Measurements from ENCODE around the gene TAF13. TPM values are rescaled to one million over a fixed set of nuclear protein-coding genes. Genes with fewer than 3 reads are reported as not detected.

TAF13 gene
- total RNA-seq, 1 experiment from 2014 or later, result 21.9 TPM

- H3K4me3 Mint-ChIP-seq (ENCODE audit: unreplicated experiment), result no peak overlapping the region
- no peaks in the 10 kb centered on the region for H3K27me3 Mint-ChIP-seq (ENCODE audit: insufficient read depth, unreplicated experiment)
- H3K36me3 Mint-ChIP-seq (ENCODE audit: insufficient read depth, unreplicated experiment), result peaks cover 7% of the 10 kb centered on the region
- Histone ChIP-seq H3K4me3 (ENCODE audit: low read depth, low read length) (no peak overlapping the region), H3K9me3 (no peaks in the 10 kb centered on the region), H3K36me3 (ENCODE audit: control insufficient read depth, insufficient read depth, low read length) (no peaks in the 10 kb centered on the region), H3K27me3 (replicated peaks; ENCODE audit: control insufficient read depth, insufficient read depth, low read length) (no peaks in the 10 kb centered on the region), H3K4me1 (no peaks in the 10 kb centered on the region)
- ChIA-PET CTCF (interaction anchor here (1.0 kb wide), 1 partner anchor 39 kb away, joined by 3 read pairs; no protein-coding TSS in a partner anchor), POLR2A (no interaction called here)
- H3K27ac Mint-ChIP-seq (ENCODE audit: unreplicated experiment), result no peak overlapping the region
- H3K9me3 Mint-ChIP-seq (ENCODE audit: unreplicated experiment), result no peaks in the 10 kb centered on the region
- TF ChIP-seq, protein P1, sequence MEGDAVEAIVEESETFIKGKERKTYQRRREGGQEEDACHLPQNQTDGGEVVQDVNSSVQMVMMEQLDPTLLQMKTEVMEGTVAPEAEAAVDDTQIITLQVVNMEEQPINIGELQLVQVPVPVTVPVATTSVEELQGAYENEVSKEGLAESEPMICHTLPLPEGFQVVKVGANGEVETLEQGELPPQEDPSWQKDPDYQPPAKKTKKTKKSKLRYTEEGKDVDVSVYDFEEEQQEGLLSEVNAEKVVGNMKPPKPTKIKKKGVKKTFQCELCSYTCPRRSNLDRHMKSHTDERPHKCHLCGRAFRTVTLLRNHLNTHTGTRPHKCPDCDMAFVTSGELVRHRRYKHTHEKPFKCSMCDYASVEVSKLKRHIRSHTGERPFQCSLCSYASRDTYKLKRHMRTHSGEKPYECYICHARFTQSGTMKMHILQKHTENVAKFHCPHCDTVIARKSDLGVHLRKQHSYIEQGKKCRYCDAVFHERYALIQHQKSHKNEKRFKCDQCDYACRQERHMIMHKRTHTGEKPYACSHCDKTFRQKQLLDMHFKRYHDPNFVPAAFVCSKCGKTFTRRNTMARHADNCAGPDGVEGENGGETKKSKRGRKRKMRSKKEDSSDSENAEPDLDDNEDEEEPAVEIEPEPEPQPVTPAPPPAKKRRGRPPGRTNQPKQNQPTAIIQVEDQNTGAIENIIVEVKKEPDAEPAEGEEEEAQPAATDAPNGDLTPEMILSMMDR (IDR thresholded peaks at IDR 0.05; ENCODE audit: insufficient read depth in 1 of 2, low read depth in 1 of 2, low read length in 1 of 2, severe bottlenecking in 1 of 2, unreplicated experiment in 1 of 2), result no peak
- DNase-seq, result no peak
- BruUV-seq (replicated peaks), result no TSS peak
- intact Hi-C loops (cut with micrococcal nuclease; ENCODE audit: unreplicated experiment), result no loop called here
- no peaks in the 10 kb centered on the region for H3K4me1 Mint-ChIP-seq (ENCODE audit: low read depth, unreplicated experiment)
Measured at GRCh38 chr1:109061183-109061582, 14.6 kb downstream of the TAF13 start.

- H3K4me3 ChIP-seq (ENCODE audit: low read depth, low read length), result no peak overlapping the region
- H3K9me3 ChIP-seq, result no peaks in the 10 kb centered on the region
- no peaks in the 10 kb centered on the region for H3K27me3 Mint-ChIP-seq (ENCODE audit: insufficient read depth, unreplicated experiment)
- intact Hi-C loops (cut with micrococcal nuclease; ENCODE audit: unreplicated experiment), result no loop called here
- CTCF ChIA-PET, result interaction anchor here (1.0 kb wide), 1 partner anchor 39 kb away, joined by 3 read pairs; no protein-coding TSS in a partner anchor
- H3K4me3 Mint-ChIP-seq (ENCODE audit: unreplicated experiment), result no peak overlapping the region
- DNase-seq, result no peak
- H3K9me3 Mint-ChIP-seq (ENCODE audit: unreplicated experiment), result no peaks in the 10 kb centered on the region
- H3K4me1 Mint-ChIP-seq (ENCODE audit: low read depth, unreplicated experiment), result no peaks in the 10 kb centered on the region
- H3K4me1 ChIP-seq, result no peaks in the 10 kb centered on the region
- no peaks in the 10 kb centered on the region for H3K27me3 ChIP-seq (replicated peaks; ENCODE audit: control insufficient read depth, insufficient read depth, low read length)
- POLR2A ChIA-PET, result no interaction called here
- H3K36me3 ChIP-seq (ENCODE audit: control insufficient read depth, insufficient read depth, low read length), result no peaks in the 10 kb centered on the region
- TF ChIP-seq, protein P1 (IDR thresholded peaks at IDR 0.05; ENCODE audit: insufficient read depth in 1 of 2, low read depth in 1 of 2, low read length in 1 of 2, severe bottlenecking in 1 of 2, unreplicated experiment in 1 of 2), result no peak
- peaks cover 7% of the 10 kb centered on the region for H3K36me3 Mint-ChIP-seq (ENCODE audit: insufficient read depth, unreplicated experiment)
- no peak overlapping the region for H3K27ac Mint-ChIP-seq (ENCODE audit: unreplicated experiment)
- BruUV-seq (replicated peaks), result no TSS peak
Measured at GRCh38 chr1:109060707-109061106, 15.1 kb downstream of the TAF13 start.

GRCh38 chr1:109059026-109059425 lies 16.8 kb downstream of the TAF13 start:
- Histone ChIP-seq H3K27me3 (replicated peaks; ENCODE audit: control insufficient read depth, insufficient read depth, low read length) (no peaks in the 10 kb centered on the region), H3K4me3 (ENCODE audit: low read depth, low read length) (no peak overlapping the region), H3K36me3 (ENCODE audit: control insufficient read depth, insufficient read depth, low read length) (no peaks in the 10 kb centered on the region), H3K4me1 (no peaks in the 10 kb centered on the region), H3K9me3 (no peaks in the 10 kb centered on the region)
- intact Hi-C loops (cut with micrococcal nuclease; ENCODE audit: unreplicated experiment), result no loop called here
- no peaks in the 10 kb centered on the region for H3K27me3 Mint-ChIP-seq (ENCODE audit: insufficient read depth, unreplicated experiment)
- no peak overlapping the region for H3K27ac Mint-ChIP-seq (ENCODE audit: unreplicated experiment)
- no peaks in the 10 kb centered on the region for H3K4me1 Mint-ChIP-seq (ENCODE audit: low read depth, unreplicated experiment)
- H3K9me3 Mint-ChIP-seq (ENCODE audit: unreplicated experiment), result no peaks in the 10 kb centered on the region
- no TSS peak for BruUV-seq (replicated peaks)
- TF ChIP-seq, protein P1 (IDR thresholded peaks at IDR 0.05; ENCODE audit: insufficient read depth in 1 of 2, low read depth in 1 of 2, low read length in 1 of 2, severe bottlenecking in 1 of 2, unreplicated experiment in 1 of 2), result no peak
- no peak overlapping the region for H3K4me3 Mint-ChIP-seq (ENCODE audit: unreplicated experiment)
- POLR2A ChIA-PET, result no interaction called here
- DNase-seq, result no peak
- CTCF ChIA-PET, result no interaction called here
- H3K36me3 Mint-ChIP-seq (ENCODE audit: insufficient read depth, unreplicated experiment), result no peaks in the 10 kb centered on the region
